ENCODE data around the gene KMT2B.

GRCh38 chr19:35673121-35673804 is 44.5 kb upstream of the KMT2B start:
- TF ChIP-seq CTCF (IDR thresholded peaks at IDR 0.05; ENCODE audit: low read length) (no peak), EZH2 (optimal IDR thresholded peaks at IDR 0.05; ENCODE audit: low read depth, low read length) (no peak), EZH2phosphoT487 (IDR thresholded peaks at IDR 0.05; ENCODE audit: low read length) (no peak)
